Hematopoietic multipotent progenitor cell treated with erythropoietin and hydrocortisone succinate and interleukin-3 and kit ligand, for 6 days (in vitro differentiated cells): ENCODE data around the gene EIF5AL1.

Experiments used
- DNase-seq: peaks from one replicate; pipeline ENCODE4 v3.0.0-alpha.2; 2015

EIF5AL1 gene

GRCh38 chr10:79561257-79561656 lies 48.9 kb downstream of the EIF5AL1 start:
- no peak for DNase-seq

GRCh38 chr10:79562135-79562756 lies 49.9 kb downstream of the EIF5AL1 start:
- peak; percentile 77 for DNase-seq

DNA sequence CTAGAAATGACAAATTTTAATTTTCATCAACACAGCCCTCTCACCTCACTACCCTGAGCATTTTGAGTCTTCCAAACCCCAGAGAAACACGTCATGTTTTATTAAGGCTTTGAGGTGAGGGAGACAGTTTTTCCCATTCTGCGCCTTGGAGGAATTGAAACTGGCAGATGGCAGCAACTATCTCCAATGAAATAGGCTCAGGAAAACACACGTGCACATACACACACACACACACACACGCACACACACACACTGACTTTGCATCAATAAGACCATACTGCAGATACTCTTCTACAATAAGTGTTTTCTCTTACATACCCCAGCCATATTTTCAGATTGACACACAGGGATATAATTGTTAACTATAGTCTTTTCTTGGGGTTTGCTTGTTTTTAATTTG lies 51.1 kb downstream of the EIF5AL1 start:
- DNase-seq = no peak
